Chondrocyte (in vitro differentiated cells): ENCODE data around the gene GLYR1. TPM values are rescaled to one million over a fixed set of nuclear protein-coding genes. Genes with fewer than 3 reads are reported as not detected.

Source experiments
- DNase-seq: peaks from one replicate; pipeline ENCODE4 v3.0.0; 2021; ENCODE audit warnings: mixed read lengths, low spot score
- H3K27ac Mint-ChIP-seq: one replicate; pipeline ENCODE4 v1.8.0; 2021; ENCODE audit warnings: mild to moderate bottlenecking, moderate library complexity, mixed read lengths; ENCODE audit not compliant: unreplicated experiment
- H3K27me3 Mint-ChIP-seq: 2 replicates; pipeline ENCODE4 v1.8.0; 2021; ENCODE audit warnings: low read depth, mixed read lengths
- H3K36me3 Mint-ChIP-seq: 2 replicates; pipeline ENCODE4 v1.8.0; 2021; ENCODE audit warnings: low read depth, mixed read lengths
- H3K4me1 Mint-ChIP-seq: 2 replicates; pipeline ENCODE4 v1.8.0; 2021; ENCODE audit warnings: low read depth, mild to moderate bottlenecking, mixed read lengths
- H3K4me3 Mint-ChIP-seq: one replicate; pipeline ENCODE4 v1.8.0; 2021; ENCODE audit warnings: mild to moderate bottlenecking, moderate library complexity, mixed read lengths; ENCODE audit not compliant: unreplicated experiment
- H3K9me3 Mint-ChIP-seq: 2 replicates; pipeline ENCODE4 v1.8.0; 2021; ENCODE audit warnings: low read depth, mixed read lengths
- CTCF ChIP-seq: fragments of 200-600 bp; sonication (generic); IDR thresholded peaks from 2 replicates; pipeline ENCODE4 v1.5.0; 2021; ENCODE audit warnings: antibody characterized with exemption, mild to moderate bottlenecking, moderate library complexity
- total RNA-seq: library from RNA; stranded (reverse); gene quantifications from 3 replicates; pipeline ENCODE4 v1.2.1, GENCODE V29; 2021

Gene GLYR1
- total RNA-seq, 1 donor from 2014 or later: 56.8 TPM

- Mint-ChIP-seq H3K27ac (no peak overlapping the region), H3K27me3 (no peaks in the 10 kb centered on the region), H3K36me3 (peaks cover 29% of the 10 kb centered on the region), H3K9me3 (no peaks in the 10 kb centered on the region), H3K4me1 (peaks cover 10% of the 10 kb centered on the region), H3K4me3 (no peak overlapping the region)
- TF ChIP-seq CTCF: no peak
- no peak for DNase-seq
These were observed 22.2 kb upstream of the GLYR1 start for GRCh38 chr16:4869147-4869805.

GRCh38 chr16:4868535-4868934 is 21.4 kb upstream of the GLYR1 start:
- H3K36me3 Mint-ChIP-seq: peaks cover 29% of the 10 kb centered on the region
- TF ChIP-seq CTCF: no peak
- H3K4me1 Mint-ChIP-seq: peaks cover 13% of the 10 kb centered on the region
- H3K27me3 Mint-ChIP-seq: no peaks in the 10 kb centered on the region
- no peak overlapping the region for H3K27ac Mint-ChIP-seq
- DNase-seq: no peak
- no peaks in the 10 kb centered on the region for H3K9me3 Mint-ChIP-seq
- H3K4me3 Mint-ChIP-seq: no peak overlapping the region

GRCh38 chr16:4868026-4868425 is 20.9 kb upstream of the GLYR1 start:
- no peak for TF ChIP-seq CTCF
- H3K4me3 Mint-ChIP-seq: no peak overlapping the region
- H3K9me3 Mint-ChIP-seq: no peaks in the 10 kb centered on the region
- peaks cover 26% of the 10 kb centered on the region for H3K36me3 Mint-ChIP-seq
- H3K27ac Mint-ChIP-seq: no peak overlapping the region
- H3K4me1 Mint-ChIP-seq: peaks cover 14% of the 10 kb centered on the region
- H3K27me3 Mint-ChIP-seq: no peaks in the 10 kb centered on the region
- no peak for DNase-seq

- H3K27me3 Mint-ChIP-seq: no peaks in the 10 kb centered on the region
- H3K36me3 Mint-ChIP-seq: peaks cover 19% of the 10 kb centered on the region
- no peaks in the 10 kb centered on the region for H3K9me3 Mint-ChIP-seq
- no peak for DNase-seq
- peaks cover 14% of the 10 kb centered on the region for H3K4me1 Mint-ChIP-seq
- no peak overlapping the region for H3K4me3 Mint-ChIP-seq
- TF ChIP-seq CTCF: no peak
- no peak overlapping the region for H3K27ac Mint-ChIP-seq
These were observed 19.5 kb upstream of the GLYR1 start for GRCh38 chr16:4866586-4866985.

- peaks cover 19% of the 10 kb centered on the region for H3K36me3 Mint-ChIP-seq
- H3K9me3 Mint-ChIP-seq: no peaks in the 10 kb centered on the region
- H3K4me3 Mint-ChIP-seq: no peak overlapping the region
- DNase-seq: no peak
- H3K27me3 Mint-ChIP-seq: no peaks in the 10 kb centered on the region
- TF ChIP-seq CTCF: no peak
- H3K4me1 Mint-ChIP-seq: peaks cover 14% of the 10 kb centered on the region
- H3K27ac Mint-ChIP-seq: no peak overlapping the region
These were observed 18.3 kb upstream of the GLYR1 start for GRCh38 chr16:4865231-4865860.
